Measurements from ENCODE around the gene AKAP8L. TPM values are rescaled to one million over a fixed set of nuclear protein-coding genes. Genes with fewer than 3 reads are reported as not detected.

AKAP8L gene
- total RNA-seq, 1 experiment from 2014 or later = 106 TPM

DNA sequence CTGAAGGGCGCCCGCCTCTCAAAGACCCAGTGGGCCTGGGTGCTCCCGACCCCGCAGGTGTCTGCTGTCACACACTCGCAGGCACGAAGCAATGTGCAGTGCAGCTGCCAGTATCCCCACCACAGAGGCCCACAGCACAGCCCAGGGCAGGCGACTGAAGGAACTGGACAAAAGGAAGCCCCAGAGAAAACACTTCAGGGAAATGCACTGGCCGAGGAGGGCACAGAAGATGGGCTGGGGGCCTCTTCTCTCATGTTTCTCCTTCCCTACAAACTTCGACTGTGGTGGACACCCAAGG is 49.2 kb downstream of the AKAP8L start:
- ChIA-PET POLR2A (no interaction called here), CTCF (no interaction called here), RAD21 (ENCODE audit: low non-redundant PET in 1 of 2, low total read pairs in 2 of 2, uncharacterized antibody in 2 of 2, unreplicated experiment in 2 of 2) (no interaction called here)
- TF ChIP-seq JUND (IDR thresholded peaks at IDR 0.05) (no peak), RAD21 (IDR thresholded peaks at IDR 0.05; ENCODE audit: low read depth) (no peak), TCF7L2 (IDR thresholded peaks at IDR 0.05; ENCODE audit: borderline replicate concordance, extremely low read depth, insufficient read depth, insufficient read length) (no peak), SIN3A (IDR thresholded peaks at IDR 0.05; ENCODE audit: low read depth) (no peak), SRF (IDR thresholded peaks at IDR 0.05; ENCODE audit: low read depth) (no peak), YY1 (IDR thresholded peaks at IDR 0.05; ENCODE audit: extremely low read depth, insufficient replicate concordance, low read depth, low read length) (no peak), ZFX (IDR thresholded peaks at IDR 0.05) (no peak), ELF1 (IDR thresholded peaks at IDR 0.05; ENCODE audit: borderline replicate concordance, low read depth) (no peak), EGR1 (IDR thresholded peaks at IDR 0.05; ENCODE audit: low read depth) (no peak), POLR2AphosphoS5 (IDR thresholded peaks at IDR 0.05; ENCODE audit: low read depth, low read length) (no peak), POLR2A (IDR thresholded peaks at IDR 0.05; ENCODE audit: borderline replicate concordance, extremely low read depth, insufficient read depth, insufficient read length) (no peak), CEBPB (IDR thresholded peaks at IDR 0.05; ENCODE audit: low read depth) (no peak)
- TF ChIP-seq, protein P1, sequence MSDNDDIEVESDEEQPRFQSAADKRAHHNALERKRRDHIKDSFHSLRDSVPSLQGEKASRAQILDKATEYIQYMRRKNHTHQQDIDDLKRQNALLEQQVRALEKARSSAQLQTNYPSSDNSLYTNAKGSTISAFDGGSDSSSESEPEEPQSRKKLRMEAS (IDR thresholded peaks at IDR 0.05) = no peak
- TF ChIP-seq, protein P2, sequence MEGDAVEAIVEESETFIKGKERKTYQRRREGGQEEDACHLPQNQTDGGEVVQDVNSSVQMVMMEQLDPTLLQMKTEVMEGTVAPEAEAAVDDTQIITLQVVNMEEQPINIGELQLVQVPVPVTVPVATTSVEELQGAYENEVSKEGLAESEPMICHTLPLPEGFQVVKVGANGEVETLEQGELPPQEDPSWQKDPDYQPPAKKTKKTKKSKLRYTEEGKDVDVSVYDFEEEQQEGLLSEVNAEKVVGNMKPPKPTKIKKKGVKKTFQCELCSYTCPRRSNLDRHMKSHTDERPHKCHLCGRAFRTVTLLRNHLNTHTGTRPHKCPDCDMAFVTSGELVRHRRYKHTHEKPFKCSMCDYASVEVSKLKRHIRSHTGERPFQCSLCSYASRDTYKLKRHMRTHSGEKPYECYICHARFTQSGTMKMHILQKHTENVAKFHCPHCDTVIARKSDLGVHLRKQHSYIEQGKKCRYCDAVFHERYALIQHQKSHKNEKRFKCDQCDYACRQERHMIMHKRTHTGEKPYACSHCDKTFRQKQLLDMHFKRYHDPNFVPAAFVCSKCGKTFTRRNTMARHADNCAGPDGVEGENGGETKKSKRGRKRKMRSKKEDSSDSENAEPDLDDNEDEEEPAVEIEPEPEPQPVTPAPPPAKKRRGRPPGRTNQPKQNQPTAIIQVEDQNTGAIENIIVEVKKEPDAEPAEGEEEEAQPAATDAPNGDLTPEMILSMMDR (IDR thresholded peaks at IDR 0.05 in 2 of 3, conservative IDR thresholded peaks at IDR 0.05 in 1 of 3; ENCODE audit: borderline replicate concordance in 1 of 3, insufficient read depth in 1 of 3, low read depth in 2 of 3, low read length in 2 of 3) = no peak
- TF ChIP-seq, protein P3, sequence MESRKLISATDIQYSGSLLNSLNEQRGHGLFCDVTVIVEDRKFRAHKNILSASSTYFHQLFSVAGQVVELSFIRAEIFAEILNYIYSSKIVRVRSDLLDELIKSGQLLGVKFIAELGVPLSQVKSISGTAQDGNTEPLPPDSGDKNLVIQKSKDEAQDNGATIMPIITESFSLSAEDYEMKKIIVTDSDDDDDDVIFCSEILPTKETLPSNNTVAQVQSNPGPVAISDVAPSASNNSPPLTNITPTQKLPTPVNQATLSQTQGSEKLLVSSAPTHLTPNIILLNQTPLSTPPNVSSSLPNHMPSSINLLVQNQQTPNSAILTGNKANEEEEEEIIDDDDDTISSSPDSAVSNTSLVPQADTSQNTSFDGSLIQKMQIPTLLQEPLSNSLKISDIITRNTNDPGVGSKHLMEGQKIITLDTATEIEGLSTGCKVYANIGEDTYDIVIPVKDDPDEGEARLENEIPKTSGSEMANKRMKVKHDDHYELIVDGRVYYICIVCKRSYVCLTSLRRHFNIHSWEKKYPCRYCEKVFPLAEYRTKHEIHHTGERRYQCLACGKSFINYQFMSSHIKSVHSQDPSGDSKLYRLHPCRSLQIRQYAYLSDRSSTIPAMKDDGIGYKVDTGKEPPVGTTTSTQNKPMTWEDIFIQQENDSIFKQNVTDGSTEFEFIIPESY (IDR thresholded peaks at IDR 0.05; ENCODE audit: extremely low read depth, insufficient replicate concordance, low read length) = no peak
- TF ChIP-seq, protein P4, sequence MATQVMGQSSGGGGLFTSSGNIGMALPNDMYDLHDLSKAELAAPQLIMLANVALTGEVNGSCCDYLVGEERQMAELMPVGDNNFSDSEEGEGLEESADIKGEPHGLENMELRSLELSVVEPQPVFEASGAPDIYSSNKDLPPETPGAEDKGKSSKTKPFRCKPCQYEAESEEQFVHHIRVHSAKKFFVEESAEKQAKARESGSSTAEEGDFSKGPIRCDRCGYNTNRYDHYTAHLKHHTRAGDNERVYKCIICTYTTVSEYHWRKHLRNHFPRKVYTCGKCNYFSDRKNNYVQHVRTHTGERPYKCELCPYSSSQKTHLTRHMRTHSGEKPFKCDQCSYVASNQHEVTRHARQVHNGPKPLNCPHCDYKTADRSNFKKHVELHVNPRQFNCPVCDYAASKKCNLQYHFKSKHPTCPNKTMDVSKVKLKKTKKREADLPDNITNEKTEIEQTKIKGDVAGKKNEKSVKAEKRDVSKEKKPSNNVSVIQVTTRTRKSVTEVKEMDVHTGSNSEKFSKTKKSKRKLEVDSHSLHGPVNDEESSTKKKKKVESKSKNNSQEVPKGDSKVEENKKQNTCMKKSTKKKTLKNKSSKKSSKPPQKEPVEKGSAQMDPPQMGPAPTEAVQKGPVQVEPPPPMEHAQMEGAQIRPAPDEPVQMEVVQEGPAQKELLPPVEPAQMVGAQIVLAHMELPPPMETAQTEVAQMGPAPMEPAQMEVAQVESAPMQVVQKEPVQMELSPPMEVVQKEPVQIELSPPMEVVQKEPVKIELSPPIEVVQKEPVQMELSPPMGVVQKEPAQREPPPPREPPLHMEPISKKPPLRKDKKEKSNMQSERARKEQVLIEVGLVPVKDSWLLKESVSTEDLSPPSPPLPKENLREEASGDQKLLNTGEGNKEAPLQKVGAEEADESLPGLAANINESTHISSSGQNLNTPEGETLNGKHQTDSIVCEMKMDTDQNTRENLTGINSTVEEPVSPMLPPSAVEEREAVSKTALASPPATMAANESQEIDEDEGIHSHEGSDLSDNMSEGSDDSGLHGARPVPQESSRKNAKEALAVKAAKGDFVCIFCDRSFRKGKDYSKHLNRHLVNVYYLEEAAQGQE (IDR thresholded peaks at IDR 0.05; ENCODE audit: low read depth) = no peak
- peaks cover 31% of the 10 kb centered on the region for H3K79me2 ChIP-seq (ENCODE audit: insufficient read depth, low read length)
- no peaks in the 10 kb centered on the region for H3K9me3 ChIP-seq (ENCODE audit: control insufficient read depth in 1 of 2, insufficient read depth in 1 of 2, low read depth in 1 of 2, low read length in 2 of 2)
- intact Hi-C loops (cut with micrococcal nuclease) = no loop called here
- no peak overlapping the region for H3K4me2 ChIP-seq (ENCODE audit: low read length)
- no peaks in the 10 kb centered on the region for H3K27me3 ChIP-seq (ENCODE audit: insufficient read depth, low read length)
- H4K20me1 ChIP-seq (ENCODE audit: insufficient read depth) = no peaks in the 10 kb centered on the region
- no TSS peak for BruUV-seq (replicated peaks)
- H3K4me3 ChIP-seq (replicated peaks in 1 of 2; ENCODE audit: low read depth in 1 of 2, low read length in 2 of 2) = no peak overlapping the region
- H3K9ac ChIP-seq (ENCODE audit: low read length) = no peak overlapping the region
- no peaks in the 10 kb centered on the region for H3K9me2 ChIP-seq (ENCODE audit: insufficient read depth)
- no peak overlapping the region for H3K27ac ChIP-seq (ENCODE audit: low read depth, low read length)
- H3K36me3 ChIP-seq (ENCODE audit: control insufficient read depth in 1 of 2, insufficient read depth in 2 of 2, low read length in 2 of 2) = peaks cover 32 to 67% of the 10 kb centered on the region in 2 experiments
- no peaks in the 10 kb centered on the region for H3K4me1 ChIP-seq (ENCODE audit: control insufficient read depth in 1 of 2, insufficient read depth in 2 of 2, low read length in 2 of 2)
- DNase-seq (ENCODE audit: low read depth, low spot score) (no peak), ATAC-seq (no peak)
- no peak overlapping the region for H2AFZ ChIP-seq (ENCODE audit: low read depth, low read length, poor library complexity, severe bottlenecking)

Data from HCT116 (cell line).